BJ (cell line): ENCODE results near the gene VSIG10L2. TPM values are rescaled to one million over a fixed set of nuclear protein-coding genes. Genes with fewer than 3 reads are reported as not detected.
"Not testable (repeated sequence)": the region's sequence is repeated elsewhere in the genome, so short reads cannot be mapped to it uniquely, and the experiment has no call there.

Source experiments
- CTCF ChIA-PET: fragments of 350-600 bp; formaldehyde crosslinking; extraction: SDS; loops from one replicate; lab custom pipeline; 2021; ENCODE audit warnings: antibody characterized with exemption, inconsistent platforms; lab: Yijun Ruan, JAX
- POLR2A ChIA-PET: fragments of 300-600 bp; sonication (Branson Sonifier 250); formaldehyde crosslinking; extraction: SDS; loops from one replicate; lab custom pipeline; 2021; ENCODE audit warnings: antibody characterized with exemption; lab: Charles Lee
- DNase-seq: peaks from one replicate; pipeline ENCODE4 v3.0.0-alpha.2; 2011; ENCODE audit warnings: low read depth
- H3K27me3 ChIP-seq: 2 replicates; pipeline ENCODE4 v1.6.0; 2011; ENCODE audit warnings: low read length; ENCODE audit not compliant: control insufficient read depth, insufficient read depth
- H3K36me3 ChIP-seq: 2 replicates; pipeline ENCODE4 v1.5.1; 2011; ENCODE audit warnings: low read length; ENCODE audit not compliant: control insufficient read depth, insufficient read depth
- H3K4me3 ChIP-seq: 2 replicates; pipeline ENCODE4 v1.5.1; 2011; ENCODE audit warnings: low read depth, mild to moderate bottlenecking, control low read depth, low read length
- polyA plus RNA-seq: library from polyadenylated mRNA; depleted of rRNA; stranded (reverse); fragments of >200 nt; gene quantifications from 2 replicates; pipeline ENCODE4 v1.2.3, GENCODE V29; 2011
- TF ChIP-seq, protein P1 (sequence below): IDR thresholded peaks from 2 replicates; pipeline ENCODE4 v1.5.1; 2011; ENCODE audit warnings: low read depth, mild to moderate bottlenecking, control low read depth, inconsistent platforms, low read length, moderate library complexity; ENCODE audit not compliant: insufficient read depth

The VSIG10L2 gene
- polyA plus RNA-seq, 1 experiment: not detected

GRCh38 chr11:125980436-125980835 lies 34.6 kb downstream of the VSIG10L2 start:
- no peaks in the 10 kb centered on the region for H3K36me3 ChIP-seq
- TF ChIP-seq, protein P1, sequence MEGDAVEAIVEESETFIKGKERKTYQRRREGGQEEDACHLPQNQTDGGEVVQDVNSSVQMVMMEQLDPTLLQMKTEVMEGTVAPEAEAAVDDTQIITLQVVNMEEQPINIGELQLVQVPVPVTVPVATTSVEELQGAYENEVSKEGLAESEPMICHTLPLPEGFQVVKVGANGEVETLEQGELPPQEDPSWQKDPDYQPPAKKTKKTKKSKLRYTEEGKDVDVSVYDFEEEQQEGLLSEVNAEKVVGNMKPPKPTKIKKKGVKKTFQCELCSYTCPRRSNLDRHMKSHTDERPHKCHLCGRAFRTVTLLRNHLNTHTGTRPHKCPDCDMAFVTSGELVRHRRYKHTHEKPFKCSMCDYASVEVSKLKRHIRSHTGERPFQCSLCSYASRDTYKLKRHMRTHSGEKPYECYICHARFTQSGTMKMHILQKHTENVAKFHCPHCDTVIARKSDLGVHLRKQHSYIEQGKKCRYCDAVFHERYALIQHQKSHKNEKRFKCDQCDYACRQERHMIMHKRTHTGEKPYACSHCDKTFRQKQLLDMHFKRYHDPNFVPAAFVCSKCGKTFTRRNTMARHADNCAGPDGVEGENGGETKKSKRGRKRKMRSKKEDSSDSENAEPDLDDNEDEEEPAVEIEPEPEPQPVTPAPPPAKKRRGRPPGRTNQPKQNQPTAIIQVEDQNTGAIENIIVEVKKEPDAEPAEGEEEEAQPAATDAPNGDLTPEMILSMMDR: no peak
- no peaks in the 10 kb centered on the region for H3K27me3 ChIP-seq
- H3K4me3 ChIP-seq: no peak overlapping the region
- CTCF ChIA-PET: no interaction called here
- DNase-seq: no peak
- POLR2A ChIA-PET: no interaction called here

DNA sequence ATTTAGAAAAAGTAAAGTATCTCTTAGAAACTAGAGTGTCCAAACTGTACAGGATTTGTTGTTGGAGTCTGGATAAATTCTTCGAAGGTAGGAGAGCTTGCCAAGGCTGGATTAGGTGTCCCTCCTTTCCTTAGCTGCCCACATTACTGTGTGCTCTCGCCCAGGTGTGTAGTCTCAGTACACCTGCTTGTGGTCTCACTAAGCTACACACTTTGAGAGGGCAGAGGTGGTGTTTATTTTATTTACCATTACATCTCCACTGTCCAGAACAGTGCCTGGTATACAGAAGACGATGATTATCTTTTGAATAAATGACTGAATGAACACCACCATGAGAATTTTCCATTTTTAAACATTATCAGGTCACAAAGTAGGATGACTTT lies 36.5 kb downstream of the VSIG10L2 start:
- no peaks in the 10 kb centered on the region for H3K27me3 ChIP-seq
- no peak overlapping the region for H3K4me3 ChIP-seq
- CTCF ChIA-PET: interaction anchor here (1.2 kb wide), 1 partner anchor 40 kb away, joined by 3 read pairs; no protein-coding TSS in a partner anchor
- TF ChIP-seq, protein P1: no peak
- DNase-seq: no peak
- no peaks in the 10 kb centered on the region for H3K36me3 ChIP-seq
- POLR2A ChIA-PET: no interaction called here

DNA sequence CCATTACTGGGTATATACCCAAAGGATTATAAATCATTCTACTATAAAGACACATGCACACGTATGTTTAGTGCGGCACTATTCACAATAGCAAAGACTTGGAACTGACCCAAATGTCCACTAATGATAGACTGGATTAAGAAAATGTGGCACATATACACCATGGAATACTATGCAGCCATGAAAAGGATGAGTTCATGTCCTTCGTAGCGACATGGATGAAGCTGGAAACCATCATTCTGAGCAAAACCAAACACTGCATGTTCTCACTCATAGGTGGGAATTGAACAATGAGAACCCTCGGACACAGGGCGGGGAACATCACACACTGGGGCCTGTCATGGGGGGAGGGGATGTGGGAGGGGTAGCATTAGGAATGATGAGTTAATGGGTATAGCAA lies 40.1 kb downstream of the VSIG10L2 start:
- H3K27me3 ChIP-seq, POLR2A ChIA-PET: not testable (repeated sequence)
- CTCF ChIA-PET: interaction anchor here (0.8 kb wide), 1 partner anchor 53 kb away, joined by 3 read pairs; no protein-coding TSS in a partner anchor

GRCh38 chr11:125987066-125987641 lies 41.3 kb downstream of the VSIG10L2 start:
- Histone ChIP-seq H3K27me3 (no peaks in the 10 kb centered on the region), H3K36me3 (no peaks in the 10 kb centered on the region), H3K4me3 (no peak overlapping the region)
- CTCF ChIA-PET: no interaction called here
- POLR2A ChIA-PET: no interaction called here
- TF ChIP-seq, protein P1: no peak
- no peak for DNase-seq

More for the DNA sequence above, 40.1 kb downstream of the VSIG10L2 start:
- DNase-seq, H3K4me3 ChIP-seq, H3K36me3 ChIP-seq: not testable (repeated sequence)

DNA sequence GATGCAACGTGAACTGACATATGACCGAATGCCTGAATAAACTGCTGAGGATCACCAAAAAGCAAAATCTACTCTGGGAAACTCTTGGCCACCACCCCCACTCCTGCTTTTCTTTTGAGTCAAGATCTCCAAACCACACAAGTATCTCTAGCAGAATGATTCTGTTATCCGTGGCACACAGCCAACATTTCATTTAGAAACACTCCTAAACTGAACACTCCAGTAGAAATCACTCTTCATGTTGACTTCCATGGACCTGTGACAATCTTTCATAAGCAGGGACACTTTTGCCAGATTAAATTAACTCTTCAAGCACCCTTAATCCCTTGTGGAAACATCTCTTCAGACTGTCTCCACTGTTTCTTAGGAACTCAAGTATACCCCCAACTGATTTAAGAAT lies 44.4 kb downstream of the VSIG10L2 start:
- DNase-seq: no peak
- TF ChIP-seq, protein P1: no peak
- CTCF ChIA-PET: interaction anchor here (0.6 kb wide), 1 partner anchor 1279 kb away, joined by 8 read pairs; no protein-coding TSS in a partner anchor
- POLR2A ChIA-PET: no interaction called here
- no peaks in the 10 kb centered on the region for H3K36me3 ChIP-seq
- H3K4me3 ChIP-seq: no peak overlapping the region
- H3K27me3 ChIP-seq: no peaks in the 10 kb centered on the region

- TF ChIP-seq, protein P1: no peak
- DNase-seq: no peak
- Histone ChIP-seq H3K27me3 (no peaks in the 10 kb centered on the region), H3K4me3 (no peak overlapping the region), H3K36me3 (no peaks in the 10 kb centered on the region)
- ChIA-PET POLR2A (no interaction called here), CTCF (interaction anchor here (0.6 kb wide), 1 partner anchor 9 kb away, joined by 3 read pairs; no protein-coding TSS in a partner anchor)
These were observed 47.0 kb downstream of the VSIG10L2 start for GRCh38 chr11:125992893-125993292.
